Stimulated activated naive CD8-positive, alpha-beta T cell treated with anti-CD3 and anti-CD28 coated beads, Interleukin-15, Interleukin-2, amounts not matched to agents 100 ng/mL and 50 ng/mL, for 24 hours (primary cell): Measurements from ENCODE around the gene MRPL22.
A peak's percentile ranks its signal among the peaks of the same experiment; 100 is the strongest.
"Not testable (repeated sequence)": the region's sequence is repeated elsewhere in the genome, so short reads cannot be mapped to it uniquely, and the experiment has no call there.

Experiments used
- H3K27ac Mint-ChIP-seq: one replicate; pipeline ENCODE4 v1.8.0; 2021; ENCODE audit warnings: mild to moderate bottlenecking, mixed read lengths
- H3K27me3 Mint-ChIP-seq: one replicate; pipeline ENCODE4 v1.8.0; 2021; ENCODE audit warnings: mixed read lengths
- H3K36me3 Mint-ChIP-seq: one replicate; pipeline ENCODE4 v1.8.0; 2021; ENCODE audit warnings: low read depth, mixed read lengths
- H3K4me1 Mint-ChIP-seq: one replicate; pipeline ENCODE4 v1.8.0; 2021; ENCODE audit warnings: low read depth, mixed read lengths
- H3K4me3 Mint-ChIP-seq: one replicate; pipeline ENCODE4 v1.8.0; 2021; ENCODE audit warnings: mild to moderate bottlenecking, mixed read lengths
- H3K9me3 Mint-ChIP-seq: one replicate; pipeline ENCODE4 v1.8.0; 2021; ENCODE audit warnings: mixed read lengths

Gene MRPL22

DNA sequence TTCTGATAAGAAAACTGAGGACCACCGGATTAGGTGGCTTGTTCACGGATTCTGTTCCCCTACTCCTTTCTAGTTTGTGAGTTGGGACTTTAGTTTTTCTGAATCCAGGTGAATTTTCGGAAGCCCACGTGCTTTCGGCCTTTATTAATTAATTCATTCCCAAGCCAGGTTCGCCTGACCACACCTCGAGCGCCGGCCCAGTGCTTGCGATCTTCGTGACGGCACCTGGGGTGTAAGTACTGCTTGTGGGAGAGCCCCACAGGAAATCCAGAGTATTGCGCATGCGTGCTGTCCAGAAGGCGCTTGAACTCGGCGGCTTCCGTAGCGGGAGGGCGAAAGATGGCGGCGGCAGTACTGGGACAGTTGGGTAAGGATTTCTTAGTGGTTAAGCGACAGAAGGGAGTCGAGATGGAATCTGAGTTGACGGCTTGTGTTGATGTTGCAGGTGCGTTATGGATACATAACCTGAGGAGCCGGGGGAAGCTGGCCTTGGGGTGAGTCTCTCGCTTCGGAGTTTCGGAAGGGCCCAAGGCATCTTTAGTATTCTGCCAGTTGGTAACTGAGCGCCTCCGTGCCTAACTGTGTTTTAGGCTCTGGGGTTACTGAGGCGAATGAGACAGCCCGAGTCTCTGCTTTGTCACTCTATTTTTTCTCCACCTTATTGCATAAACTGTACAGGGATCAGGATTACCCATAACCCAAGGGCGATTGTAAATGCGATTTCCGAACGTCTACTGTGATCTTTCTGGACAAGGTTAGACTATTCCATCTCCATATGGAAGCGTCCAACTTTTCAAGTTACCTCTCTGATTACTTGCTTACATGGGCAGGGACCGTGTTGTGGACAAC lies at the start of gene MRPL22:
Gene MRPL22, plus strand, starts transcription at position 302 of the 849 bp plus-strand sequence. Its CDS starts 38 bp downstream, at position 340.
- peak within 1 kb of the TSS; percentile 93 for H3K4me3 Mint-ChIP-seq
- peak within 1 kb of the TSS; percentile 97 for H3K27ac Mint-ChIP-seq
- H3K36me3 Mint-ChIP-seq: peaks cover 6% of the 10 kb centered on the region
- H3K9me3 Mint-ChIP-seq: no peaks in the 10 kb centered on the region
- H3K4me1 Mint-ChIP-seq: peaks cover 51% of the 10 kb centered on the region
- no peaks in the 10 kb centered on the region for H3K27me3 Mint-ChIP-seq

DNA sequence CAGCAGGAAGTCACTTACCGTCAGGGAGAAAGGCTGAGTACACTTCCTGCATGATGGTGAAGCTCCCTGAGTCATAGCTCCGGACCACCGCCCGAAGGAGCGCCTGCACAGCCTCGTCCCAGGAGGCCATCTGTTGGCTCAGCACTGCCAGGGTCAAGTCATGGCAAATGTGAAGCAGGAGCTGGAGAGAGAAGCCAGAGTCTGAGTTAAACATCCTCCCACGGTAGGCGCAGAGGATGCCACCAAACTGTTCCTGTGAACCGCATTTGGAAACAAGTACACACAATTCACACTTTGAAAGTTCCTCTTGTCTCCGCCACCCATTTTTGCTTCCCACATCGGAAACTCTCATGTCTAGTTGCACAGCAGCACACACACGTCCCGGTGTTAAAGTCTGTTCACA lies 48.5 kb upstream of the MRPL22 start:
- Mint-ChIP-seq H3K36me3 (peaks cover 84% of the 10 kb centered on the region), H3K4me3 (no peak overlapping the region), H3K27me3 (no peaks in the 10 kb centered on the region), H3K4me1 (no peaks in the 10 kb centered on the region), H3K27ac (no peak overlapping the region), H3K9me3 (peaks cover 2% of the 10 kb centered on the region)

DNA sequence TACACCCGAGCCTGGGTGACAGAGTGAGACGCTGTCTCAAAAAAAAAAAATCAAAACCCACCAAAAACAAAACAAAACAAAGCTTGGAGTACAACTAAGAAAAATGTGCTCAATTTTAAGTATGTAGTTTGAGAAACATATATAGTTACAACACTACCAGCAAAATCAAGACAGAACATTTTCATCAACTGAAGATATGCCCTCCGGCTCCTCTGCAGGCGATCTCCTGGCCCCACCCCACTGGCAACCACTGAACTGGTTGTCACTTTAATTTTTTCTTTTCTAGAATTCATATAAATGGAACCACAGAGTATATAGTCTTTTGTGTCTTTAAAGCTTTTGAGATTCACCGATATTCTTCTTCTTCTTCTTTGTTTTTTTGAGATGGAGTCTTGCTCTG lies 47.5 kb upstream of the MRPL22 start:
- no peak overlapping the region for H3K4me3 Mint-ChIP-seq
- no peak overlapping the region for H3K27ac Mint-ChIP-seq
- H3K9me3 Mint-ChIP-seq: no peaks in the 10 kb centered on the region
- H3K36me3 Mint-ChIP-seq: peaks cover 80% of the 10 kb centered on the region
- no peaks in the 10 kb centered on the region for H3K27me3 Mint-ChIP-seq
- no peaks in the 10 kb centered on the region for H3K4me1 Mint-ChIP-seq

DNA sequence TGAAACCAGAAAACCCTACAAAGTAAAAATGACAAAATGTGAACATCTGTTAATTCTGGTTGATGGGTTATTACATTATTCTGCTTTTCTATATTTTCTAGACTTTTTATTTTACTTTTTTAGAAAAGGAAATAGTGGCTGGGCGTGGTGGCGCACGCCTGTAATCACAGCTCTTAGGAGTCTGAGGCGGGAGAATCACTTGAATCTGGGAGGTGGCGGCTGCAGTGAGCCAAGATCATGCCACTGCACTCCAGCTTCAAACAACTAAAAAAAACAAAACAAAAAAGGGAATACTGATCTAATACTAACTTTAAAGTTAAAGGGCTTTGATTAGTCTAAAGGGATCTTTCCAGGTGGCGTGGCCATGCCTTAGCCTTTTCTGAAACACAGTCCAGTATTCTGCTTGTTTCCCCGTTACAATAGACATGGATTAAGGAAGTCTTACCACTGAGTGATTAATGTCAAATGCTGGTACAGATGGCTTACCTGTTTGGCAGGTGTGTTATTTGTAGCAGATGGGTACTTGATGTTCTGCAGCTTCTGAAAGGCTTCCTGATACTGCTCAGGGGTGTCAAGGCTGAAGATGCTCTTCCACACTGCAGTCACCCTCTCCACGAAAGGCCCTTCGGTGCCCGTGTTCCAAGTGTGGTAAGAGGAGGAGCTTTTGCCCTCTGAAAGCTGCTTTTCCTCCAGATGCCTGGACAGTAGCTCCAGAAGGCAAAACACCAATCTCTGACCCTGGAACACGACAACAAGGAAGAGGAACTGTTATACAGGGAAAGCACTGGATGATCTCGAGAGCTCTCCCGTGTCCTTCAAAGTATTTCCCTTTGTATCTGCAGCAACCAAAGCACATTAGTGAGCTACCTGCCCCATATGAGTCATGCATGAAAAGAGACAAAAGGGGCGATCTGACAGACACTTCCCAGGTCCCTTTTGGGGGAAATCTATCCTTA lies 45.0 kb upstream of the MRPL22 start:
- peaks cover 85% of the 10 kb centered on the region for H3K36me3 Mint-ChIP-seq
- H3K27ac Mint-ChIP-seq: no peak overlapping the region

DNA sequence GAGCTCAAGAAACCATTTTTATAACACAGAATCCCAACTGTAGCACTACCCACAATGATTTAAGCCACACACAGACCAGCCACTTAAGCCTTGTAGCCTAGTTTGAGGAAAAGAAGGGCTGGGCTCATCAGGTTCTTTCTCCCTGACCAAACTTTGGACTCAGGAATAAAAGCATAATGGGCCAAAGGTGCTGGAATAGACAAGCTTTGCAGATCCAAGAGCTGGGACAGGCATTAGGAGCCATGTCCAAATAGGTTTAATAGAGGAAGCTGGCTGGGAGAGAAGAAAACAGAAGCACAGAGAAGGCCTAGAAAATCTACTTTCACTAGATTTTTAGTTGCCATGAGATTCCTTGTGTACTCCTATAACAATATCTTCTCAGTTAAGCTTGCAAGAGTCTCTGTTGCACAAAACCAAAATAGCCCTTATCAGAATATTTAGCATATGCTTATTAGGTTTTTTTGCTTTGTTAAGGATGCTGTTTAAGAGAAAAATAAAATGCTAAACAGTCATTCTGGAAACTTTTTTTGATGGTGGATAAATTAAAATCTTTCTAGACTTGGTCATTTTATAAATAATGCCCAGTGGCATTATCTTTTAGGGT lies 44.2 kb upstream of the MRPL22 start:
- no peak overlapping the region for H3K27ac Mint-ChIP-seq
- H3K4me1 Mint-ChIP-seq: no peaks in the 10 kb centered on the region
- no peaks in the 10 kb centered on the region for H3K9me3 Mint-ChIP-seq
- H3K36me3 Mint-ChIP-seq: peaks cover 78% of the 10 kb centered on the region
- H3K27me3 Mint-ChIP-seq: no peaks in the 10 kb centered on the region
- H3K4me3 Mint-ChIP-seq: no peak overlapping the region

More for the DNA sequence above, 45.0 kb upstream of the MRPL22 start:
- H3K4me1 Mint-ChIP-seq: no peaks in the 10 kb centered on the region
- H3K27me3 Mint-ChIP-seq: no peaks in the 10 kb centered on the region
- no peaks in the 10 kb centered on the region for H3K9me3 Mint-ChIP-seq
- H3K4me3 Mint-ChIP-seq: no peak overlapping the region

DNA sequence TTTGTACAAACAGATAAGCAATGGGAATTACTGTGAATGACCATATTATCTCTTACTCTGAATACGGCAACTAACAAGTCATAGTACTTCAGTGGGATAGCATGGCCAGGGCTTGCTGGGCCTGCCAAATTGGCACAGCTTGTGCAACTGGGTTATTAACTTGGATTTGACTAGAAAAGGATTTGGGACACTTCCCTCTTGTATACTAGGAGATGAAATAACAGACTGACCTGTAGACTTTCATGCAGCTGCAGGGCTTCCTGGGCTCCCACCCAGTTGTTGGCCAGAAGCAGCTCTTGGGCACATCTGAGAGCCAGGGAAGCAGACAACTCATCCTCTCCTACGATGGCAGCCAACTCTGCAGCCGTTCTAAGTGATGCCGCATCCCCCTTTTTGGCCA lies 42.7 kb upstream of the MRPL22 start:
- peaks cover 77% of the 10 kb centered on the region for H3K36me3 Mint-ChIP-seq
- H3K27me3 Mint-ChIP-seq: no peaks in the 10 kb centered on the region
- H3K4me1 Mint-ChIP-seq: no peaks in the 10 kb centered on the region
- no peak overlapping the region for H3K4me3 Mint-ChIP-seq
- no peak overlapping the region for H3K27ac Mint-ChIP-seq
- H3K9me3 Mint-ChIP-seq: no peaks in the 10 kb centered on the region

DNA sequence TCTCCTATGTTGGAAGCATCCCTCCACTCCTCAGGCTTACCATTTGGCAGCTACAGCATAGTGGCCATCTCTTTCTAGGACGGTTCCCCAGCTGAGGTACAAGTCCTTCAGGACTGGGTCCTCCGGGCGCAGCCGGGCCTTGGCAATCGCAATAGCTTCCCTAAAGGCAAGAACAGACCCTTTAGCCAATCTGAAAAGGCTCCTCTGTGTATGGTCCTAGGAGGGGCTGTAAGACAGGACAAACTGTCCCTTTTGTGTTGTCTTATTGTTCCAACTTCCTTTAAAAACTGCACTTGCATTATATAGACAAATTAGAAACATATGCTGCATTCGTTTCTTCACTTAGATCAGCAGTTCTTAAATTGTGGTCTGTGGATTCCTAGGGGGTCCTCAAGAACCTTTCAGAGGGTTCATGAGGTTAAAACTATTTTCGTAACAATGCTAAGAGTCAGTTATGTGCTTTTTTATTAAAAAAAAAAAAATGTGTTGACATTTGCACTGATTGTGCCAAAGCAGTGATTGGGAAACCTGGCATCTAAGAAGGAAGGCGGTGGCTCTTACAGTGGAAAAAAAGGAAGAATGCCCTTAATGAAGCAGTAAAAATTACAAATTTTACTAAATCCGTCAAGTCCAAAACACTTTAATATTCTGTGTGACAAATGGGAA lies 41.6 kb upstream of the MRPL22 start:
- H3K9me3 Mint-ChIP-seq: no peaks in the 10 kb centered on the region
- H3K27me3 Mint-ChIP-seq: no peaks in the 10 kb centered on the region
- H3K4me3 Mint-ChIP-seq: no peak overlapping the region
- H3K27ac Mint-ChIP-seq: no peak overlapping the region
- H3K36me3 Mint-ChIP-seq: peaks cover 77% of the 10 kb centered on the region
- no peaks in the 10 kb centered on the region for H3K4me1 Mint-ChIP-seq

DNA sequence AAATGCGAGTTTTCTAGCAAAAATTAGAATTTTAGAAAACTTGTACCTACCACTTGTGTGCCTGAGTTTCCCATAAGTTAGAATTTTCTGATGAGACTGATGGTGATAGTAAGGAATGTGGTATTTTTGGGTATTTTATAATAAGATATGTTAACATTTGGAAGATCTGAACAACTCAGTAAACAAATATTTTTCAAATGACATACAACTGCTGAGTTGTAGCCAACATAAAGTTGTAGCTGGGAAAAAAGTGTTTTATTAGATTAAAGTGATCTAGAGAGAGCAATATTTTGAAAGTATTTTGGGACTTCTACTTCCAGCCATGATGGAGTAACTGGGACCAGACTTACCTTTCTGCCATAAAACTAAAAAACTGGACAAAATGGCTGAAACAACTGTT lies 40.8 kb upstream of the MRPL22 start:
- Mint-ChIP-seq H3K4me1 (no peaks in the 10 kb centered on the region), H3K27ac (no peak overlapping the region), H3K27me3 (no peaks in the 10 kb centered on the region), H3K36me3 (peaks cover 80% of the 10 kb centered on the region), H3K4me3 (no peak overlapping the region), H3K9me3 (no peaks in the 10 kb centered on the region)

DNA sequence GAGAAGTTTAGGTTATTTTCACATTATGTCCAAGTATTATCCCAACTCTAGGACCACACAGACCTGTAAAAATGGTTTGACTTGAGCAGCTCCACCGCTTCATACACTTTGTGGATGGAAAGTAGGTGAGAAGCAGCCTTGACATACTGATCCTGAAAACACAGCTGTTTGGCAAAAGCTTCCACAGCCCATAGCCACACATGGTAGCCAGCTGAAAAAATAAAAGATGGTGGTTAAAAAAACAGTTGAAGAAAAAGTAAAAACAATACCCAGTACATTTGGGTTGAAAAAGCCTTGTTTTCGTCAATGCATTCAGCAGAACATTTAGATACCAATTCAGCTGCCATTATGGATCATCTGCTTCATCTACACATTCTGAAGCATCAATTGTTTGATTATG lies 39.6 kb upstream of the MRPL22 start:
- no peak overlapping the region for H3K27ac Mint-ChIP-seq
- no peaks in the 10 kb centered on the region for H3K27me3 Mint-ChIP-seq
- H3K9me3 Mint-ChIP-seq: no peaks in the 10 kb centered on the region
- H3K36me3 Mint-ChIP-seq: peaks cover 69% of the 10 kb centered on the region
- H3K4me1 Mint-ChIP-seq: no peaks in the 10 kb centered on the region
- no peak overlapping the region for H3K4me3 Mint-ChIP-seq

DNA sequence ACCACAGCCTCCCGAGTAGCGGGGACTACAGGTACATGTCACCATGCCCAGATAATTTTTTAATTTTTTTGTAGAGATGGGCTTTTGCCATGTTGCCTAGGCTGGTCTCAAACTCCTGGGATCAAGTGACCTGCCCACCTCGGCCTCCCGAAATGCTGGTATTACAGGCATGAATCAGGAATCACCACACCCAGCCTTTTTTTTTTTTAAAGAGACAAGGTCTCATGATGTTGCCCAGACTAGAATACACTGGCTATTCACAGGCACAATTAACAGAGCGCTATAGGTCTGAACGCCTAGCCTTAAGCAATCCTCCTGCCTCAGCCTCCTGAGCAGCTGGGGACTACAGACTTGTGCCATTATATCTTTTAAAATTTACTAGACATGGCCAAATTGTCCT lies 39.0 kb upstream of the MRPL22 start:
- Mint-ChIP-seq H3K27ac (no peak overlapping the region), H3K4me1 (no peaks in the 10 kb centered on the region)

DNA sequence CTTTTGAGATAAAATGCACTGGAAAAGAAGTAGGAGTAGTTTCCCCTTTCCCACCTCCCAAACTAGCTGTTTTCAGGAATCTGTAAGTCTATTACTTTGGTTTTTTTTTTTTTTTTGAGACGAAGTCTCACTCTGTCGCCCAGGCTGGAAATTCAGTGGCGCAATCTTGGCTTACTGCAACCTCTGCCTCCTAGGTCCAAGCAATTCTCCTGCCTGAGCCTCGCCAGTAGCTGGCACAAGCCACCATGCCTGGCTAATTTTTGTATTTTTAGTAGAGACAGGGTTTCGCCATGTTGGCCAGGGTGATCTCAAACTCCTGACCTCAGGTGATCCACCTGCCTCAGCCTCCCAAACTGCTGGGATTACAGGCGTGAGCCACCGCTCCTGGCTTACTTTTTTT lies 35.3 kb upstream of the MRPL22 start:
- not testable (repeated sequence) for H3K27me3 Mint-ChIP-seq, H3K4me3 Mint-ChIP-seq, H3K9me3 Mint-ChIP-seq, H3K27ac Mint-ChIP-seq, H3K4me1 Mint-ChIP-seq
- H3K36me3 Mint-ChIP-seq: peaks cover 65% of the 10 kb centered on the region

More for the DNA sequence above, 39.0 kb upstream of the MRPL22 start:
- Mint-ChIP-seq H3K9me3 (no peaks in the 10 kb centered on the region), H3K27me3 (no peaks in the 10 kb centered on the region), H3K36me3 (peaks cover 68% of the 10 kb centered on the region), H3K4me3 (no peak overlapping the region)

DNA sequence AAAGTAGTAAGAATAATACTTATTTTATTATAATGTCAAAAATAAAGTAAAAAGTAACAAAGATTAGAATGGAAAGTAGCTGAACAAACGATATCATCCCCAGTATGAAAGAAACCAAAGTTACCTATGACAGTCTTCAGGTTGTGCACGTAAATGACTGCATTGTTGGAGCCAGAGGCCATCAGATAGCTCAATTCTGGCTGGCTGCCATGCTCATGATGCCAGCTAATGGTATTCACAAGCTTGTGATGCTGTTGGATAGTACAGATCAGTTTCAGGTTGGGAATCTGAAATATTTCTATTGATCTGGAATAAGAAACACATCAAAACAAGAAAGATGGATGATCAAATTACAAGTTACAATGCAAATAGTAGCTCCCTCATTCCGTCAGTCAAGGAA lies 24.0 kb upstream of the MRPL22 start:
- no peaks in the 10 kb centered on the region for H3K4me1 Mint-ChIP-seq

DNA sequence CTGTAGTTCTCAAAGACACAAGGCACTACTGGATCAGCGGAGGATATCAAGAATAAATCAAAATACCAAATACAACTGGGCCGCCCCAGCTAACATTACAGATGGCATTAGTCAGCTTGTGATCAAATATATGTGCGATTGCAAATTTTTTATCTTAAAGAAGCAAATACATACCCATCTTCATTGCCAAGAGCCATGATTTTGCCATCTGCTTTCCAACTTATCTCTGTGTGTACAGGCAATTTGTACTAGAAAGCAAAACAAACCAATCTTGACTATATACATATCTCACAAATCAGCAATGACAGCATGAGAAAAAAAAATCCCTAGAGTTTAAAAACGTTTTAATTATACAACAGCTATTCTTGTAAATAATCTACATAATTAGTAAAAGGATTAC lies 23.1 kb upstream of the MRPL22 start:
- H3K27ac Mint-ChIP-seq: no peak overlapping the region
- no peak overlapping the region for H3K4me3 Mint-ChIP-seq
- peaks cover 68% of the 10 kb centered on the region for H3K36me3 Mint-ChIP-seq
- no peaks in the 10 kb centered on the region for H3K4me1 Mint-ChIP-seq
- no peaks in the 10 kb centered on the region for H3K27me3 Mint-ChIP-seq
- H3K9me3 Mint-ChIP-seq: no peaks in the 10 kb centered on the region

More for the DNA sequence above, 24.0 kb upstream of the MRPL22 start:
- Mint-ChIP-seq H3K36me3 (peaks cover 76% of the 10 kb centered on the region), H3K4me3 (no peak overlapping the region), H3K27me3 (no peaks in the 10 kb centered on the region), H3K9me3 (no peaks in the 10 kb centered on the region), H3K27ac (no peak overlapping the region)
